Measurements from ENCODE around the gene RBM7. TPM values are rescaled to one million over a fixed set of nuclear protein-coding genes. Genes with fewer than 3 reads are reported as not detected.

The RBM7 gene
- total and polyA plus RNA-seq, 2 of the 8 experiments (the other 6 are each of a cell fraction or from before 2014, with no cell fraction given) = 18.0 to 45.7 TPM

DNA sequence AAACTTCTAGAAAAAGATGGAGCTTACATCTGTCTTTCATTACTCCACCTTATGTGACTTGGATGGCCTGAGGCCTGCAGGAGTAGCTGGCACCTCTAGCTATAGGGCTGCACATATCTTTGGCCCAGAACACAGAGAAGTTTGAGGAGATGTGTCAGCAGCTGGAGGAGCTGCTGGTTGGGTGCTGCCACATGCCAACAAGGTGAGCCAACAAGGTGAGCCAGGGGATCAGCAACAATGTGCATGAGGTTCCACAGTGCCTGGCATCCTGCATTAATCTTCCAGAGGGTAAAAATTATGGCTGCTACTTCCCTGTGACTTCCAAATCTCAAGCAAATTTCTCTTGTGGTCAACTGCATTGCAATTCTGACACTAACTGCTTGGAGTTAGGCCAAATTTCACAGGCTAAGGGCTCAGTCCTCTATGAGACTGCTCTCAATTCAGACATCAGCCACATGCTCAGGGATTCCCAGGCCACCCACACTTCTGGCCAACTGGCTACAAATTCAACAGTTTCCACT, 16.0 kb downstream of the RBM7 start:
- Histone ChIP-seq H3K79me2 (ENCODE audit: control insufficient read depth in 1 of 2, insufficient read depth in 2 of 2, low read length in 2 of 2) (no peaks in the 10 kb centered on the region), H2BK15ac (ENCODE audit: low read length) (no peak overlapping the region), H3K79me1 (ENCODE audit: low read depth, low read length) (no peaks in the 10 kb centered on the region), H3K14ac (ENCODE audit: insufficient read length) (no peak overlapping the region), H3K9me3 (ENCODE audit: insufficient read depth in 2 of 2, low read depth in 1 of 2, low read length in 1 of 2) (no peaks in the 10 kb centered on the region), H3K4me2 (ENCODE audit: insufficient read depth in 1 of 2, low read depth in 2 of 2, low read length in 2 of 2) (no peak overlapping the region), H3K36me3 (ENCODE audit: control insufficient read depth in 2 of 4, insufficient read depth in 4 of 4, low read length in 3 of 4) (peaks cover 0 to 11% (median 3%) of the 10 kb centered on the region in 4 experiments; a peak in 4 of 8 replicates), H3K4ac (replicated peaks; ENCODE audit: insufficient read length, low read depth, low read length) (no peak overlapping the region), H2AFZ (ENCODE audit: low read length) (no peak overlapping the region), H2BK12ac (ENCODE audit: low read depth, low read length) (no peak overlapping the region), H4K5ac (ENCODE audit: insufficient read length, low read depth, low read length) (no peak overlapping the region), H4K91ac (replicated peaks; ENCODE audit: insufficient read length, low read length) (no peak overlapping the region), H3K4me1 (replicated peaks in 1 of 4; ENCODE audit: control insufficient read depth in 3 of 4, insufficient read depth in 4 of 4, low read length in 3 of 4) (peaks cover 0 to 3% (median 2%) of the 10 kb centered on the region in 4 experiments; a peak in 5 of 7 replicates), H3K27me3 (replicated peaks in 1 of 4; ENCODE audit: control insufficient read depth in 3 of 4, extremely low read depth in 1 of 4, insufficient read depth in 3 of 4, low read length in 3 of 4) (no peaks in the 10 kb centered on the region), H2BK5ac (ENCODE audit: low read depth, low read length) (no peak overlapping the region), H4K8ac (ENCODE audit: extremely low read depth, insufficient read depth, low read length) (no peak overlapping the region), H3K23ac (ENCODE audit: insufficient read length) (no peak overlapping the region), H3K9ac (replicated peaks in 1 of 4; ENCODE audit: extremely low read depth in 1 of 4, low read depth in 3 of 4, low read length in 3 of 4) (no peak overlapping the region), H3K18ac (ENCODE audit: extremely low read depth, low read length) (no peak overlapping the region), H3K4me3 (ENCODE audit: extremely low read depth in 1 of 4, insufficient read depth in 2 of 4, low read depth in 3 of 4, low read length in 4 of 4) (no peak overlapping the region), H3K27ac (ENCODE audit: low read depth, low read length) (no peak overlapping the region), H3K23me2 (ENCODE audit: low read depth, low read length) (no peaks in the 10 kb centered on the region), H4K20me1 (replicated peaks in 1 of 2; ENCODE audit: control insufficient read depth in 1 of 2, insufficient read depth in 2 of 2, low read length in 2 of 2) (no peaks in the 10 kb centered on the region), H2BK120ac (replicated peaks; ENCODE audit: low read depth, low read length) (no peak overlapping the region), H2AK5ac (ENCODE audit: low read depth, low read length) (no peak overlapping the region), H2BK20ac (ENCODE audit: low read length) (no peak overlapping the region), H3K56ac (replicated peaks; ENCODE audit: insufficient read length, low read depth, low read length) (no peak overlapping the region)
- ChIA-PET CTCF (ENCODE audit: partially characterized antibody) (interaction anchor here (0.7 to 1.9 kb wide), 3 partner anchors 9 to 136 kb away, joined by 3 to 6 read pairs (median 3); no protein-coding TSS in a partner anchor), POLR2A (ENCODE audit: partially characterized antibody) (interaction anchor here (1.7 kb wide), 1 partner anchor 16 kb away, joined by 7 read pairs; the partner anchor contains the start of genes C11orf71 and RBM7)
- DNase-seq (ENCODE audit: low read depth in 1 of 2, low spot score in 2 of 2) (no peak), FAIRE-seq (no peak)
- TF ChIP-seq SIX5 (IDR thresholded peaks at IDR 0.05; ENCODE audit: low read depth, low read length) = no peak
- TF ChIP-seq TAF1 (IDR thresholded peaks at IDR 0.05; ENCODE audit: low read depth, low read length) = no peak
- TF ChIP-seq HDAC2 (IDR thresholded peaks at IDR 0.05; ENCODE audit: borderline replicate concordance in 1 of 2, low read depth in 2 of 2, low read length in 2 of 2) = no peak
- no peak for TF ChIP-seq PHF8 (conservative IDR thresholded peaks at IDR 0.05; ENCODE audit: low read depth, low read length)
- no peak for TF ChIP-seq CREB1 (IDR thresholded peaks at IDR 0.05)
- no peak for TF ChIP-seq SIRT6 (IDR thresholded peaks at IDR 0.05; ENCODE audit: low read length)
- TF ChIP-seq, protein P1, sequence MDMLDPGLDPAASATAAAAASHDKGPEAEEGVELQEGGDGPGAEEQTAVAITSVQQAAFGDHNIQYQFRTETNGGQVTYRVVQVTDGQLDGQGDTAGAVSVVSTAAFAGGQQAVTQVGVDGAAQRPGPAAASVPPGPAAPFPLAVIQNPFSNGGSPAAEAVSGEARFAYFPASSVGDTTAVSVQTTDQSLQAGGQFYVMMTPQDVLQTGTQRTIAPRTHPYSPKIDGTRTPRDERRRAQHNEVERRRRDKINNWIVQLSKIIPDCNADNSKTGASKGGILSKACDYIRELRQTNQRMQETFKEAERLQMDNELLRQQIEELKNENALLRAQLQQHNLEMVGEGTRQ (IDR thresholded peaks at IDR 0.05; ENCODE audit: low read length) = no peak
- no peak for TF ChIP-seq SP1 (IDR thresholded peaks at IDR 0.05; ENCODE audit: low read depth, low read length)
- TF ChIP-seq SIN3A (conservative IDR thresholded peaks at IDR 0.05 in 1 of 2, IDR thresholded peaks at IDR 0.05 in 1 of 2; ENCODE audit: low read depth in 1 of 2, low read length in 2 of 2) = no peak
- TF ChIP-seq NANOG (IDR thresholded peaks at IDR 0.05; ENCODE audit: insufficient read depth, low read depth, low read length, poor library complexity, severe bottlenecking) = no peak
